ENCODE results near the gene C19orf47.

GRCh38 chr19:40282920-40283319 lies 65.3 kb downstream of the C19orf47 start:
- TF ChIP-seq CTCF (IDR thresholded peaks at IDR 0.05) (no peak), EZH2phosphoT487 (IDR thresholded peaks at IDR 0.05) (no peak), EZH2 (IDR thresholded peaks at IDR 0.05) (no peak)

Measured in neural progenitor cell (in vitro differentiated cells).